NCI-H69 (cell line): Measurements from ENCODE around the gene GPR34.
"Not testable (repeated sequence)": the region's sequence is repeated elsewhere in the genome, so short reads cannot be mapped to it uniquely, and the experiment has no call there.

Experiments
- DNase-seq: peaks from one replicate; lab custom pipeline; 2025; lab: John Stamatoyannopoulos, UW

GPR34 gene

DNA sequence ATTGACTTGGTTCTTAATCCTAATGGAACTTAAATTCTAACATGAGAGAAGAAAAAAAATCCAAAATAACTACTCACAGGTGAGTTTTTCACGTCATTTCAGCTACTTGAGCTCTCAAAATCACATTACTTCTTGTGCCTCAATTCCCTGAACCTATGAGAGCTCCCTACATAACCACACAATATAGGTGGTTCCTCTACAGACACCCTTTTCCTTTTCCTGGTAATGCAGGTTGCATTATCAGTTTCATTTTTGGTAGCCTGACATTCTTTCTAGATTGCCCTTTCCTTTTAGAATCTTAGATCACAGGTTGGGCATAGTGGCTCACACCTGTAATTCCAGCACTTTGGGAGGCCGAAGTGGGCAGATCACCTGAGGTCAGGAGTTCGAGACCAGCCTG is 4.3 kb downstream of the GPR34 start:
- DNase-seq, result no peak

DNA sequence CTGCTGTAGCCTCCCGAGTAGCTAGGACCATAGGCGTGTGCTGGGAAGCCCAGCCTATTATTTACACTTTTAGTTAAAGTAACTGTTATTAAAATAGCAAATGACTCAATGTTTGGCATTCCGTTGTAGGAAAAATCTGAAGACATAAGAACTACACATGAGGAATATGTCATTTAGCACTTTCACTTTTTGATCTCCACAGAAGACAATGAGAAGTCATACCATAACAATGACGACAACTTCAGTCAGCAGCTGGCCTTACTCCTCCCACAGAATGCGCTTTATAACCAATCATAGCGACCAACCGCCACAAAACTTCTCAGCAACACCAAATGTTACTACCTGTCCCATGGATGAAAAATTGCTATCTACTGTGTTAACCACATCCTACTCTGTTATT is 6.7 kb downstream of the GPR34 start:
- no peak for DNase-seq

DNA sequence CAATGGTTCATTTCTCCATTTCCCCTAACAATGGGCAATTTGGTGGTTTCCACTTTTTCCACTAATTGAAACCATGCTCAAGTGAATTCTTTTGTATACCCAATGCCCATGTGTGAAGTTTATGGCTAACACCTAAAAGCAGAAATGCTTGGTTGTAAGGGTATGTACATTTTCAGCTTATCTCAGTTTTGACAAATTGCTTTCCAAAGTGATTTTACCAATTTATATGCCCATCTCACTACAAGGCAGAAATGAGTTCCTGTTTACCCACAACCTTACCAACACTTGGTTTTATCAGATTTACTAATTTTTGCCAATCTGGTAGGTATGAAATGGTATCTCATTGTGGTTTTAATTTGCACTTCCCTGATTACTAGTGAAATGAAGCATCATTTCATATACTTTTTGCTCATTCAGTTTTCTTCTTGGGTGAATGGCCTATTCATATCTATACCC is 14.8 kb downstream of the GPR34 start:
- DNase-seq, result no peak

DNA sequence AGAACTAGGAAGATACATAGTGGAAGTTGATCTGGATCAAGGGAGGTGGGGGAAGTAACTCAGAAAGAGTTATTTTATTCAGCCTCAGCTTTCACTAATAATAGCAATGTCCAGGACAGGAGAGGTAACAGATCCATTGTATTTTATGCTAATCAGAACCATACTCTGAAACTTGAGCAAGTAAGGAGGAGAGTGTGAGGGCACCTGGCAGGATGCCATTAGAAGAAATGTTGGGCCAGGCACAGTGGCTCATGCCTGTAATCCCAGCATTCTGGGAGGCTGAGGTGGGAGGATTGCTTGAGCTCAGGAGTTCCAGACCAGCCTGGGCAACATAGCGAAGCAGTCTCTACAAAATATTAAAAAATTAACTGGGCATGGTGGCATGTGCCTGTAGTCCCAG is 16.3 kb downstream of the GPR34 start:
- no peak for DNase-seq

DNA sequence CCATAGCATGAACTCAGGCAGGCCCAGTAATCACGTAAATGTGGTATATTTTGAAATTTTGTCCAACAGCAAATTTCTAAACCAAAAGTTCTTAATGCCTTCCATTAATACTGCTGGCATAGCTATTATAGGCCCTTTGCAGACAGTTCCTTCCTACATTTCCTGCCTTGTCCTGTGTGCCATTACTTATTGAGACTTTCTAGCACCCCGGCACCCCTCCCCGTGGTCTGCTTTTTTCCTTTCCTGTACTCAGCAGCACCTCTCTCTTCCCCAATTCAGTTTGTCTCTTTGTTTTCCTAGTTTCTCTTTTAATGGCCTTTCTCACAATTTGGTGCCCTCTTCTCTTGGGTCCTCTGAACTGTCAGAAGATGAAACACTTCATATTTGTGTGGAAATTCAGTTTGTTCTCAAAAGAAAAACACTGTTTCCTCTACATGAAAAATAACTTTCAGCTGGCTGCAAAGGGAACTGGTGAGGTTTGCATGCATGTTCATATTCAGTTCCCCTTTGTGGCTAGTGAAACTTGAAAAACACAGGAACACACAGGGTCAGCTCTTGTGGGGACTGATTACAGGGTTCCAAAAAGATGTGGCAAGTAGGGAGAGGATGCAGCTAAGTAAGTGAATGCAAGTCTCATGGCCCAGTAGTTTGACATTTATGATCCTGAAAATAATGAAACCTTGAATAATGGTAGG is 17.1 kb downstream of the GPR34 start:
- DNase-seq, result no peak

- DNase-seq, result no peak
These were observed 18.4 kb downstream of the GPR34 start for GRCh38 chrX:41707218-41707617.

GRCh38 chrX:41708486-41708885 is 19.7 kb downstream of the GPR34 start:
- DNase-seq, result no peak

GRCh38 chrX:41711021-41711667 is 22.4 kb downstream of the GPR34 start:
- no peak for DNase-seq

DNA sequence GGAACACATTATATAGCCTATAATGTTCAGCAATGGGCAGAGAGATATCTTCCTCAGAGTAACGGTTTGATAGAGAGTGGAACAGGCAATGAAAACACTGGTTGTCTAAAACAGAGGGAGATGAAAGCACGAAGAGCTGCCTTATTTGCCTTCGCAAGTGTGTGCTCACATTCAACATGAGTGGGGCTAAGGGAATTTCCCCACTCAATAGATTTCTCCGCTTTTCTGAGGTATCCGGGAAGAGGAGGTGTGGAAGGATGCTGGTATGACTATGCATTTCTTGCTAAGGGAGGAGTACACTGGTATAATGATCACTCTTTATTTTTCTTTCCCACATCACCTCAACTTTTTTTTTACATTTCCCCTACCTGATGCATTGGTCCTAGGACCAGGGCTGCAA is 27.4 kb downstream of the GPR34 start:
- no peak for DNase-seq

- DNase-seq, result no peak
These were observed 28.1 kb downstream of the GPR34 start for GRCh38 chrX:41716767-41717473.

GRCh38 chrX:41718481-41719235 is 29.9 kb downstream of the GPR34 start:
- peak; percentile 16 for DNase-seq

GRCh38 chrX:41719610-41720009 is 30.8 kb downstream of the GPR34 start:
- DNase-seq, result not testable (repeated sequence)

DNA sequence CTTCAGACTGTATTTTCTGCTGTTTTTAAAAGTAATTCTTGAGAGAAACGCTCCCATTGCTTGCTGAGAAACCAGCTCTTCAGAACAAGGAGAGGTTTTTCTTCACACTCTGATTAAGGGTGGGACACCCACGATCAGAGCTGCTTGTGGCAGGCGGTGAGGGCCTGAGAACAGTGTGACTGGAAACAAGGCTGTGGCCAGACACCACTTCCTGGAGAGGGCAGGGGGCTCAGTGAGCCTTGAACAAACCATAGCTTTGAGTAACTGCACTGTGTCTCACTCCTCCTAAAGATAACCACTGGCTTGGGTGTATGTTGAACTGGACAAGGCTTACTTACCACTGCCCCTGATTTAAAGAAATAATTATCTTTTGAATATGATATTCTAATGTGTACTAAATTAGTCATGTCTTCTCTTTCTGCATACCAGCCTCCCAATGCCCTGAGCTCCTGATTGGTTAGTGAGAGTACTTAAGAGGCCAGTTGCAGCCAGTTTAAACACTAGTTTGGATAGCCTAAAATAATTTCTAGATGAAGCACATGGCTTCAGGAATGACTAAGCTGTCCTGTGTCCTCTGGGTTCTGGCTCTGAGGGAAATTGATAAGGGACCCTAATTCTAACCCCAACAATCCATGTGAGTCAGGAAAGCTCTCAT is 31.5 kb downstream of the GPR34 start:
- DNase-seq, result no peak

DNA sequence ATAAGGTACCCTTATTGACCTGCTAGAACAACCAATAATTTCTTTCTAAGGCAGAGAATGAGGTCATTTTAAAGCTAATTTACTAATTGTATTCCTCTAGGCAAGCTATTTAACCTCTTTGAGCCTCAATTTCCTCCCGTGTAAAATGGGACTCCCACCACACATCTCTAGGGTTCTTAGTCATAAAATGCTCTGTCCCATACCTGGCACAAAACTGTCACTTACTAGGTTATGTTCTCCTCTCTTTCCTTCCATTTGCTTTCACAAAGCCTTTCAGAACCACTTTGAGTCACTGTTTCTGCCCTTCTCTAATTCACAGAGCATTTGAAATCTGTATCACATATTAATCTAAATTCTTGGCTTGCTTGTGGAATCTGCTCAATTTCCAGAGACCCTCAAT is 32.8 kb downstream of the GPR34 start:
- DNase-seq, result no peak

- no peak for DNase-seq
These were observed 33.4 kb downstream of the GPR34 start for GRCh38 chrX:41722214-41722613.

DNA sequence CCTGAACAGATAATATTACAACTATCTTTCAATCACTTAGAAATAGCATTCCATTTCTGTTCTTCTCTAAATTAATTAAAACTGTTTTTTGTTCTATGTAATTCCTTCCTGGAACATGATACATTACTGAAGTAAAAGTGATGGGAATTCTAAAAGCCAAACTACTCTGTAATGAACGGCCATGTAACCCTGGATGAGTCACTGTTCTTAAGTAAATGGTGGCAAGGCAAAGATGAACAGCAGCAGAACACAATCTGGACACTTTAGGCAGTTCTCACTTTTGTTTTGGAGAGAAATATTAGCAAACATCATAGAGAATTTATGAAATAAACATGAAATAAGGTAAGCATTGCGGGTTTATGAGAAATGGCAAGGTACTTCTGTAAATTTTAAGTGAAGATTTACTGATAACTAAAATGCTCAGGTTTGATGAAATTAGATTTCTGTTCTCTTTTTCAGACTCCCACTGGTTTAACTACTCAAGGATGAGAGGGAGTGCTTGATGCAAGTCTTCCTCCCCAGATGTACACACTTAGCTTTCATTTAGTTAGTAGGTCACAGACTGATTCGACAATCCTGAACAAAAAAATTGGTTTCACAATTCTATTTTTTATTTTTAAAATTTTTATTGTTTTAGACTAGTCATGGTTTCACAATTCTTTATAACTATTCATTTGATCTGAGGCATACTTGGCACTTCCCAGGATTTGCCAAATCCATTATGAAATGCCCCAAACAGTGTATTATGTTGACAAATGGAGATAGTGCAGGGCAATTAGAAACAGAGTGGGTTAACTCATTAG is 34.2 kb downstream of the GPR34 start:
- no peak for DNase-seq

DNA sequence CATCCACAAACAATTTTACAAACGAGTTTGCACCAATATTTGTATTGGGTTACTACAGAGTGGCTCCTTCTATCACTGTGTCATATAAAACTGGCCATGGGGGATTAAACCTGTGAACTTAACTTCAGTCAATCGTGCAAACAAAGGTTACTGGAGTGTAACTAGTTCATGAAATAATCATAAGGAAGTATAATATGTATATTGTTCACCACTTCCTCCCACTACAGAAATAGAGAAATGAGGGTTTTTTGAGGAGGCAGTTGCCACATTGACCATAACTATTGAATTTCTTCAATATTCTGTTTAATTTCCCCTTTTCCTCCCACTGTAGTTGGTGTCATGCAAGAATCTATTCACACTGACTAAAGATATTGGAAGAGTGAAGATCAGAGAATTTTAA is 35.1 kb downstream of the GPR34 start, which contains the start of gene GPR82:
Gene GPR82 (plus strand): TSS at position 356 of the 400 bp plus-strand sequence. CDS start 2,846 bp downstream, outside the sequence.
- no peak for DNase-seq

DNA sequence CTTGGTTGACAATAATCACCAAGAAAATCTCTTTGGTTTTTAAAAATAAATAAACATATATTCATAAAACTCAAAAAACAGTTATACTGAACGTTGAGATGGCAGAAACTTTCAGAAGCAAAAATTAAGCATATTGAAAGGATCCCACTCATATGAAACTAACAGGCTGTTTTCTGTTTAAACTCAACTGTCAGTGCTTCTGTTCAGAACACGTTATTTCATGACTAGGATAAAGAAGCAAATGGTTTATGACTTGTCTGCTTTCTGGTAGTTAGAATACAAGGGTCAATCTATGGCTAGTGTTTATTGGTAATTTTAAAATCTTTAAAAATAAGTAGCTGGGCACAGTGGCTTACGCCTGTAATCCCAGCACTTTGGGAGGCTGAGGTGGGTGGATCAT is 39.4 kb downstream of the GPR34 start:
- no peak for DNase-seq

DNA sequence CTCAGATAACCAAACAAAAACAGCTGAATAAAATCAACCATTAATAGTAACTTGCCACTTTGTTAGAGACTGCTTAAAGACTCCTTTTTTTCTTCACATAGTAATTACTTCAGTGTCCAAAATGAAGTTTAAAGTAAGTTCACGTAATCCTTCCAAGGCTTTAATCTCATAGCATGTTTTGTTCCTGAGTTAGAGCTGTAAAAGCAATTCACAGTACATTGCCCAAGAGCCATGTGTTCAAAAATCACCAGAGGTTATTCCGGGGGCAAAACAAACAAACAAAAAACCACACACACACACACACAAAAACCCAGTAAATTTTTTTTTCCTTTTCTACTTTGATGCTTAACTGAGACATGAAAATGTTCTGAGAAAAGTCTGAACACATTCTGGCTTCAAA is 41.3 kb downstream of the GPR34 start:
- no peak for DNase-seq

DNA sequence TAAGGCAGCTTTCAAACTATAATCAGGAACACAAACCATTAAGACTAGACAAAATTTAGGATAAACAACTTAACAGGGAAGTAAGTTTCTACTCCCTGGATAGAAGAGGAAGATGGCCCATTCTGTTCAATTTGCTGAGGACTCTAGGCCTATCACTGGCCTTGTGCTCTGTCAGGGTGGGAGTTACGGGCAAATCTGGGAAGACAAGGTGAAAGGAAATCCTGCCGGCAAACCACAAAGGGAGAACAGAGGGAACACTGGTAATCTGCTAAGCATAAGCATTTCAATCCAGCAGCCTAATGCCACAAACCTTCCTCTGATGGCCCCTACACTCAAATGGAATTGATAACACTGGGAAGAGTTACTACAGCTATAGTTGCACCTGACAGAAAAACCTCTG is 43.5 kb downstream of the GPR34 start:
- no peak for DNase-seq

DNA sequence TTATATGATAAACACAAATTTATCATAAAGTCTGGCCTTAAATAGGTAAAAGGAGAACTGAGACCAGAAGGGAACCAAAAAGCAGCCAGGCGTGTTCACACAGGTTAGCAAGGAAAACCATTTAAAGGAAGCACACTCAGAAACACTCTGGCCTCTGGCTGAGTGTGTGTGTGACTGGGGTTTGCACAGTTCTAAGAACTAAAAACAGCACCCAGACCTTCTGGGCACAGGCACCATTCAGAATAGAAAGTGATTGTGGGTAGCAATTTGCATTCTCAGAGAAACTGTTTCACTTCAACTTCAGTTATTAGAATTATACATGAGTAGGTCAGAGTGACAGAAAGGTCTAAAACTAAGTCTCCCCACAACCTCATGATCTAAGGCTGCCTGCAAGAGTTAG is 45.2 kb downstream of the GPR34 start:
- no peak for DNase-seq
